Colonic mucosa (tissue), 4 donors: ENCODE data around the gene JAZF1. TPM values are rescaled to one million over a fixed set of nuclear protein-coding genes. Genes with fewer than 3 reads are reported as not detected.

ENCODE experiments used
- DNase-seq: peaks from one replicate; pipeline ENCODE4 v3.0.0-alpha.2; 2020
- H3K27ac ChIP-seq: fragments of 200-600 bp; one replicate; pipeline ENCODE4 v1.8.0; 2021
- H3K27me3 ChIP-seq: fragments of 200-600 bp; one replicate; pipeline ENCODE4 v1.8.0; 2021
- H3K36me3 ChIP-seq: fragments of 200-600 bp; one replicate; pipeline ENCODE4 v1.8.0; 2021
- H3K4me1 ChIP-seq: fragments of 200-600 bp; one replicate; pipeline ENCODE4 v1.8.0; 2021; ENCODE audit warnings: mild to moderate bottlenecking
- H3K4me3 ChIP-seq: fragments of 200-600 bp; one replicate; pipeline ENCODE4 v1.8.0; 2021
- H3K9ac ChIP-seq, 2 donors: one replicate each; pipeline ENCODE4 v1.7.0; 2013; ENCODE audit warnings: control low read depth in 2 of 2, low read depth in 2 of 2, low read length in 2 of 2
- H3K9me3 ChIP-seq: fragments of 200-600 bp; one replicate; pipeline ENCODE4 v1.8.0; 2021
- intact Hi-C: fragments of 100-400 bp; cut with DNase I; formaldehyde crosslinking; loops from one replicate; pipeline ENCODE4 v1.14.1; 2022
- total RNA-seq, 2 donors: library from RNA; stranded (reverse); fragmentation: NEBNext Ultra II Directional in 1 of 2; extraction: Animal tissue kit (Norgen Biotek cat#: 25700) in 1 of 2; gene quantifications; one replicate each; pipeline ENCODE4 v1.2.1, GENCODE V29; 2021
- TF ChIP-seq, protein P1 (sequence below): fragments of 200-600 bp; IDR thresholded peaks from one replicate; pipeline ENCODE4 v1.8.0; 2022; ENCODE audit warnings: antibody characterized with exemption, mild to moderate bottlenecking
- donor health status: healthy.
- donor health status: DM: no; HTN: no; CAD: no.
- donor health status: DM: no; HTN: no; CAD: no.

The JAZF1 gene
- total RNA-seq, 2 donors from 2014 or later: 1.8 to 10.1 TPM

DNA sequence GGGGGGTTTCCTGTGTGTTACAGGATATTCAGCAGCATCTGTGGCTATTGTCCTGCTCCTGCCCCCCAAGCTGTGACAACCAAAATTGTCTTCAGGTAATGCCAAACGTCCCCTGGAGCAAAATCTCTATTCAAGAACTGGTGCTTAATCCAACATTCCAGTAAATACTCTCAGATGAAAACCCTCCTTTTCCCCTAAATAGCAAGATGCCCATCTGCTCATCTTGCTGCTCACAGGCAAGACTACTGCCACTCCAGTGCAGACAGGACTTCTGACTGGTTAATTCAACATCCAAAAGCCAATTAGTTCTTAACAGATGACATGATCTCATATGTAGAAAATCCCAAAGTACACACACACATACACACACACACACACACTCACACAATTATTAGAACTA lies 20.5 kb upstream of the JAZF1 start:
- intact Hi-C loops: no loop called here
- no peaks in the 10 kb centered on the region for H3K27me3 ChIP-seq
- no peak for DNase-seq
- no peak overlapping the region for H3K9ac ChIP-seq
- H3K4me1 ChIP-seq: no peaks in the 10 kb centered on the region
- no peaks in the 10 kb centered on the region for H3K9me3 ChIP-seq
- H3K4me3 ChIP-seq: no peak overlapping the region
- H3K36me3 ChIP-seq: no peaks in the 10 kb centered on the region
- no peak overlapping the region for H3K27ac ChIP-seq
- TF ChIP-seq, protein P1, sequence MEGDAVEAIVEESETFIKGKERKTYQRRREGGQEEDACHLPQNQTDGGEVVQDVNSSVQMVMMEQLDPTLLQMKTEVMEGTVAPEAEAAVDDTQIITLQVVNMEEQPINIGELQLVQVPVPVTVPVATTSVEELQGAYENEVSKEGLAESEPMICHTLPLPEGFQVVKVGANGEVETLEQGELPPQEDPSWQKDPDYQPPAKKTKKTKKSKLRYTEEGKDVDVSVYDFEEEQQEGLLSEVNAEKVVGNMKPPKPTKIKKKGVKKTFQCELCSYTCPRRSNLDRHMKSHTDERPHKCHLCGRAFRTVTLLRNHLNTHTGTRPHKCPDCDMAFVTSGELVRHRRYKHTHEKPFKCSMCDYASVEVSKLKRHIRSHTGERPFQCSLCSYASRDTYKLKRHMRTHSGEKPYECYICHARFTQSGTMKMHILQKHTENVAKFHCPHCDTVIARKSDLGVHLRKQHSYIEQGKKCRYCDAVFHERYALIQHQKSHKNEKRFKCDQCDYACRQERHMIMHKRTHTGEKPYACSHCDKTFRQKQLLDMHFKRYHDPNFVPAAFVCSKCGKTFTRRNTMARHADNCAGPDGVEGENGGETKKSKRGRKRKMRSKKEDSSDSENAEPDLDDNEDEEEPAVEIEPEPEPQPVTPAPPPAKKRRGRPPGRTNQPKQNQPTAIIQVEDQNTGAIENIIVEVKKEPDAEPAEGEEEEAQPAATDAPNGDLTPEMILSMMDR: no peak

DNA sequence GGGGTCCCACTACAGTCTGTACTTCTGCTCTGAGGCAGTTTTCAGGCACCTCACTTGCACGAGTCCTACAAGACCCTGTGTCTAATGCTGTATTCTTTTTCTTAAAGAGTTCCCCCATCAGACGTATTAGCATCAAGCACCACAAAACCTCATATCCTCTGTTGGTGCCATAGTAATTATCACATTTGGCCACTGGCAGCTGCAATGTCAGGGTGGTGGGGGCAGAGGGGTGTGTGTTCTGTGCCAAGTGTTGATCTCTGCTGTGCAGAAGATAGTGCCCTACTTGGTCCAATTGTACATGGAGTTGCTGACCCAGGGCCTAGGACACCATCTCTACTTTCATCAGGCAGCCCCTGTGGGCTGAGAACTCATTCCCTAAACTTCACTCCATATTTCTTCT lies 20.0 kb upstream of the JAZF1 start:
- Histone ChIP-seq H3K4me3 (no peak overlapping the region), H3K36me3 (no peaks in the 10 kb centered on the region), H3K9me3 (no peaks in the 10 kb centered on the region), H3K27ac (no peak overlapping the region), H3K9ac (no peak overlapping the region), H3K27me3 (no peaks in the 10 kb centered on the region), H3K4me1 (no peaks in the 10 kb centered on the region)
- TF ChIP-seq, protein P1: no peak
- intact Hi-C loops: no loop called here
- DNase-seq: no peak

DNA sequence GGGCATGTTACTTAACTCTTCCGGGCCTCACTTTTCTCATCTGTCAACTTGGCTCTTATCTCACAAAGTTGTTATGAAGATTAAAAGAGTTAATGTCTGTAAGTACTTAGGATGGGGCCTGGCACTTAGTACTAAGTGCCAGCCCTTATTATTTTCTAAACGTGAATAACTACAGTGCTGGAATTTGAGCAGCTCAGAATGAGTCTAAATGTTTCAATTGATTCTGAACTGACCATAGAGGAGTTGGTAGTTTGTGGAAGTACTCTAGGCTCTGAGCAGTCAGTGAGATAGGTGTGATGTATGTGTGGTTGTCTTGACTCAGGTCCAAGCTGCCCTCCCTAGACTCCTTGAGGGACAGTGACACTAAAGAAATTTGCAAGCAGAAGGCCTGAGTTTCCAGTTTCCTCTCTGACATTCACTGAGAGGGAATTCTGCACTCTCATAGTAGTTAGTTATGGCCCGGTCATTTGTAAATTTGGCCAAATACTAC lies 18.5 kb upstream of the JAZF1 start:
- H3K9ac ChIP-seq: no peak overlapping the region
- H3K9me3 ChIP-seq: no peaks in the 10 kb centered on the region
- no peaks in the 10 kb centered on the region for H3K36me3 ChIP-seq
- no peak for DNase-seq
- H3K27me3 ChIP-seq: no peaks in the 10 kb centered on the region
- H3K4me1 ChIP-seq: no peaks in the 10 kb centered on the region
- TF ChIP-seq, protein P1: no peak
- intact Hi-C loops: no loop called here
- no peak overlapping the region for H3K27ac ChIP-seq
- no peak overlapping the region for H3K4me3 ChIP-seq

DNA sequence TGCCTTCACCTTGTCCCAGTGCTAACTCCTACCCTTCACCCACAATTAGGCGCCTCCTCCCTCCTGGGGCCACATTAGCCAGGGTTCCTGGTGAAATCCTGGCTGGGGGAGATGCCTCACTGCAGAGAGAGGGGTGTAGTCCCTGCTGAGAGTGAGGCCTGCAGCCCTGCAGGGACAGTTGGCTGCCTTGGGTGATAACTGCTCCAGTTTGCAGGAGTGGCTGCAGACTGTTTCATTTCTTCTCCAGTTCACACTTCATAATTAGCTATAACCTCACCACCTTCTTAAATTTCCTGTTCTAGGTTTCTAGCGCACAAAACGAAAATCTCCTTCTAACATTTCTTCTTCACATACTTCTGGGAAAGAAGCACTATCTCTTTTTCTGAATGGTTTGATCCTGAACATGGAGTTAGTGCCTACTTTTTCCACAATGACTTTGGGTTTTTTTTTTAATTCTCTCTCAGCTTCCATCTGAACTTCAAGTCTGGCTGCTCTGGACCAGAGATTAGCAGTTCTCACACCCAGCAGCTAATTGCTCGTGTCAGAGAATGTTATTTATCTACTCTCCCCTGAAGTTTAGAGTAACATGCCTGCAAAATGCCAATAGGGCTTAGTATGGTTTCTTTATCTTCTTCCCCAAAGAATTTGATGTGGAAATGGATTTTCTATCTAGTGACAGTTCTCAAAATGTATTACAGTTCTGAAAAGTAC lies 15.5 kb upstream of the JAZF1 start:
- no peak overlapping the region for H3K4me3 ChIP-seq
- TF ChIP-seq, protein P1: no peak
- H3K9ac ChIP-seq: no peak overlapping the region
- no peaks in the 10 kb centered on the region for H3K9me3 ChIP-seq
- DNase-seq: no peak
- H3K4me1 ChIP-seq: no peaks in the 10 kb centered on the region
- H3K27me3 ChIP-seq: no peaks in the 10 kb centered on the region
- no peaks in the 10 kb centered on the region for H3K36me3 ChIP-seq
- intact Hi-C loops: no loop called here
- no peak overlapping the region for H3K27ac ChIP-seq

DNA sequence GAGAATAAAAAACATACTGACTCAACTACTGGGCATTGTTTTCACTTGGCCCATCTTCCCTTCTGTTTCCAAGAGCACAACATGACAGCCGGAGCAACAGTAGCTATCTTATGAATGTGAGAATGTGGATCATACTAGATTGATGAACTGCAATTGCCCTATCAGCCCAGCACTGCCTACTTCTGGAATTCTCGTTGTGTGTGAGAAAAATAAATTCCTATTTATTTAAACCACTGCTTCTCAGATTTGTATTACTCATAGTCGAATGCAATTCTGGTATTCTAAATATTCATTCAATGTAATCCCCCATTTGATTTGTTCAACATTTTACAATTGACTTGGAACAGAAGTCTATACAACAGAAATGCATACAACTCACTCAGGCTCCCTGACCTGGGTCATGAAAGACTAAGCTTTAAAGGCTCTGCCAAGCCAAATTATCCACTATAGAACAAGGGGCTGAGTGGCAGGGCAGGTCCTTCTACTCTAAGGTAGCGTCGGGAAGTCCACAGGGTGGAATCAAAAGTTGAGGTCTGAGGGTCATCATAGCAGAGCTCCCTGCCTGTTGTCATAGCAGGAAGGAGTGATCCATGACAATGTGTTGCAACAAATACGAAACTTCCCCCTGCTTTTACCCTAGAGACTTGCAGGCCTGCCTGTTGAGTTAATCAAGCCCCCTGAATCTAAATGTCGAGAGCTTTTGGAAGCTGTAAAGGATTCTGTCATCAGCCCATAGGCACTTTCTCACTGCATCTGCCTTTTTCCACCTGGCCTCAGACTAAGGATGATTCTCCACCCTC lies 12.4 kb upstream of the JAZF1 start:
- TF ChIP-seq, protein P1: no peak
- intact Hi-C loops: no loop called here
- DNase-seq: no peak
- no peaks in the 10 kb centered on the region for H3K36me3 ChIP-seq
- no peaks in the 10 kb centered on the region for H3K4me1 ChIP-seq
- H3K9ac ChIP-seq: no peak overlapping the region
- no peaks in the 10 kb centered on the region for H3K9me3 ChIP-seq
- no peak overlapping the region for H3K27ac ChIP-seq
- no peaks in the 10 kb centered on the region for H3K27me3 ChIP-seq
- no peak overlapping the region for H3K4me3 ChIP-seq
